ENCODE measurements around the gene AURKAIP1.

AURKAIP1 gene

GRCh38 chr1:1348420-1349255, 26.4 kb downstream of the AURKAIP1 start:
- in situ Hi-C loops (cut with MboI; ENCODE audit: low sequenced_read_pairs), result no loop called here

DNA sequence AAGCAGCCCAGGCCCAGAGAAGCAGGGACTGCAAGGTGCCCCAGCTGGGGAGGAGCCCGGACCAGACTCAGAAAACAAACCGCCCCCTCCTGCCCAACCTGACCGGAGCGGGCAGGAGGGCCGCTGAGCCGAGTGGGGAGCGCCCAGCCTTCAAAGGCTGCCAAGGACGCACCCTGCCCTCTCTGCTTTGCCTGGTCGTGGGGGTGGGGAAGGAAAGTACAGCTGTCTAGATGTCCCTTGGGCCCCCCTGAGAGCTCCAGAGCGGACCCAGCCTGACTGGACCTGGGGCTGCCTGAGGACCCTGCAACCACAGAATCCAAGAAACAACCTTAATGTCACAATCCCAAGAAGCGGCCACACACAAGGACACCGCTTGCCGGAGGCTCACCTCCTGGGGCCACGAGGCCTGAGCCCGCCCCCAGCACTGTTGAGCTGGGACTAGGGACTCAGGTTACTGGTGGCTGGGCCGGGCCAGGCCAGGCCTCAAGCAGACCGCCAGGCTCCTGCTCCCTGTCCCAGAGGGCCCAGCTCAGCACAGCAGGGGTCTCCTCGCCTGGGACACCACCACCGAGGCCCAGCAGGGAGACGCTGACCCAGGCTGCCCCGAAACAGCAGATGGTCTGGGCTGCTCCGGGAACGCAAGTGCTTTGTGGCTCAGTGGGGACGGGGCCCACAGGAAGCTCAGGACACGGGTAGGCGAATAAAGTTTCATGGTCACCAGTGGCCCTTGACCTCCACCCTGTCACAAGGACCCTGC, 27.2 kb downstream of the AURKAIP1 start:
- in situ Hi-C loops (cut with MboI; ENCODE audit: low sequenced_read_pairs), result no loop called here

GRCh38 chr1:1347026-1347595, 27.9 kb downstream of the AURKAIP1 start:
- in situ Hi-C loops (cut with MboI; ENCODE audit: low sequenced_read_pairs), result no loop called here

GRCh38 chr1:1346501-1346890, 28.5 kb downstream of the AURKAIP1 start:
- in situ Hi-C loops (cut with MboI; ENCODE audit: low sequenced_read_pairs), result no loop called here

DNA sequence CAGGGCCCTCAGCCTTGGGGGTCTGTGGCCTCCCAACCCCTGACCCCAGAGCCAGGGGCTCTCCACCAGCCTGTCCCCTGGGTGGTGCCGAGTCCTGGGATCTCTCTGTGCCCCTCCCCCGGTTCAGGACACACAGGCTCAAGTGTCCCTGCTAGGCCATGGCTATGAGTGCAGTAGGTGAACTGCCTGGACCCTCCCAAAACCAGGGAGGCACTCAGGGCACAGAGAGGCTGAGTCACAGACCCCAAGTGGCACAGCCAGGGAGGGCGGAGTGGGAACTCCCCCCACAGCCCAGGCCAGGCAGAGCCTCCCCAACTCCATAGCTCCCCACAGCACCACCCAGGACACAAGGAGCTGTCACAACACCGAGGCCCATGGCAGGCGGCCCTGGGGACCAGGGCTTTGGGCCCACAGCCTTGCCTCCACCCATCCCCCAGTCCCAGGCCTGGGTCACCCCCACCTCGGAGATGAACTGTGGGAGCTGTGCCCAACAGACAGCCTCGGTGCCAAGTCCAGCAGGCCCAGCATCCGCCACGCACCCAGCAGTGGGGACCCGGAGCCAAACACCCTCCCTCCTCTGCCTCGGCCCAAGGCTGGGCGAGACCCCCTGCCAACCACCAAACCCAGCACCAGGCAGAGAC, 29.0 kb downstream of the AURKAIP1 start:
- in situ Hi-C loops (cut with MboI; ENCODE audit: low sequenced_read_pairs), result no loop called here

DNA sequence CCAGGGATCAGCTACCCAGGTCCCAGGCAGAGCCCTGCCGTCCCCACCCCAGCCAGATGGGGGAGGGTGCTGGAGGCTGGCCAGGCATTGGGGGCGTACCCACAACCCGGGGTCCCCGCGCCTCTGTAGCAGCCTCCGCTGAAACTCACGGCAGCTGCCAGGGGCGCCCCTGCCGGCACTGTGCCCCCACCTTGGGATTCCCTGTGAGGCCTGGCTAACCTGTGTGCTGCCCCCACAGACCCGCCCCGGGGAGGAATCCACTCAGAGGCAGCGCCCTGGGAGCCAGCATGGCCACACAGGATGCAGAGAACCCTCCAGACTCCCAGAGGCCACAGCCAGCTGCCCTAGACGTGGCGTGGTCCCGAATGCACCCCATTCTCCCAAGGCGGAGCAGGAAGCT, 29.6 kb downstream of the AURKAIP1 start:
- in situ Hi-C loops (cut with MboI; ENCODE audit: low sequenced_read_pairs), result no loop called here

GRCh38 chr1:1344655-1345361, 30.2 kb downstream of the AURKAIP1 start:
- in situ Hi-C loops (cut with MboI; ENCODE audit: low sequenced_read_pairs), result no loop called here

DNA sequence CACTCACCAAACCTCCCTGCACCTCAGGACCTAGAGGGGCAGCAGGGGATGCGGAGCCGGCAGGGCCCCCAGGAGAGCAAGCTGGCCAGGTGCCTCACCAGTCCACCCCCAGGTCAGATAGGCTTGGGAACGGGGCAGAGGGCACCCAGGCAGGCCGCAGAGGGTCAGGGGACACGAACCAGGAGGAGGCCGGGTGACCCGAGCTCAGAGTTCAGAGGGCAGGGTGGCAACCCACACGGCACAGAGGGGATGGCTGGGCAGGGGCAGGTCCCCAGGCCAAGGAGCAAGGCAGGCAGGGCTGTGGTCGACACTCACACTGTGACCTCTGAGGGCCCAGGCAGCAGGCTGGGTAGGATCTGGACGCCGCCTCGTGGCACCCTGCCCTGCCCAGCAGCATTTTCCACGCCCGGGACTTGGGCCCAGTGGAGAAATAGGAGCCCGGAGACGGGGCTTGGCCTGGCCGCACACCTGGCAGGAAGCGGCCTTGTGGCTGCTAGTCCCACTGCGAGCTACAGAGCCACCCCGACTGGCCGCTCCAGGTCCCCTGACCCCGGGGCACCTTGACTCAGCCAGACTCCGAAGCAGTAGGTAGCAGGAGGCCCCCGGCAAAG, 31.1 kb downstream of the AURKAIP1 start:
- in situ Hi-C loops (cut with MboI; ENCODE audit: low sequenced_read_pairs), result no loop called here

DNA sequence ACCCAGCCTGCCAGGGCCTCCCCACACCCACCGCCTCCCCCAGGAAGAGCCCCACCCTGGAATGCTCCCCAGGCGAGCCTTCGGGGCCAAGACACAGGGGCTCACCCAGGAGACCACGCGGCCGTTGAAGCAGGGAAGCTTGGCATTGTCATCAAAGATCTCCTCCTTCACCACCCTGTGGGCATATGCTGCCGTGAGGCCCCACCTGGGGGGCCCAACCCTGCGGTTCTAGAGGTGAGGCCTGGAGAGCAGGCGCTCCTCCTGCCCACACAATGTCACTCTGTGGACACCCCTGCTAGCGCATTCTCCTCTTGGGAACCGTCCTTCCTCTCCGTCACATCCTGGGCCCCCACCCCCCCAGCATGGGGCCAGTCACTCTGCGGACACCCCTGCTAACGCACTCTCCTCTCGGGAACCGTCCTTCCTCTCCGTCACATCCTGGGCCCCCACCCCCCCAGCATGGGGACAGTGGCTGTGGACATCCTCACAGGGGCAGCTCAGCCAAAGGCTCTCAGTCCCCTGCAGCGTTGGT, 32.4 kb downstream of the AURKAIP1 start:
- in situ Hi-C loops (cut with MboI; ENCODE audit: low sequenced_read_pairs), result no loop called here

- in situ Hi-C loops (cut with MboI; ENCODE audit: low sequenced_read_pairs), result no loop called here
Observed at GRCh38 chr1:1342061-1342562, 32.9 kb downstream of the AURKAIP1 start.

GRCh38 chr1:1341549-1342021, 33.4 kb downstream of the AURKAIP1 start:
- in situ Hi-C loops (cut with MboI; ENCODE audit: low sequenced_read_pairs), result no loop called here

DNA sequence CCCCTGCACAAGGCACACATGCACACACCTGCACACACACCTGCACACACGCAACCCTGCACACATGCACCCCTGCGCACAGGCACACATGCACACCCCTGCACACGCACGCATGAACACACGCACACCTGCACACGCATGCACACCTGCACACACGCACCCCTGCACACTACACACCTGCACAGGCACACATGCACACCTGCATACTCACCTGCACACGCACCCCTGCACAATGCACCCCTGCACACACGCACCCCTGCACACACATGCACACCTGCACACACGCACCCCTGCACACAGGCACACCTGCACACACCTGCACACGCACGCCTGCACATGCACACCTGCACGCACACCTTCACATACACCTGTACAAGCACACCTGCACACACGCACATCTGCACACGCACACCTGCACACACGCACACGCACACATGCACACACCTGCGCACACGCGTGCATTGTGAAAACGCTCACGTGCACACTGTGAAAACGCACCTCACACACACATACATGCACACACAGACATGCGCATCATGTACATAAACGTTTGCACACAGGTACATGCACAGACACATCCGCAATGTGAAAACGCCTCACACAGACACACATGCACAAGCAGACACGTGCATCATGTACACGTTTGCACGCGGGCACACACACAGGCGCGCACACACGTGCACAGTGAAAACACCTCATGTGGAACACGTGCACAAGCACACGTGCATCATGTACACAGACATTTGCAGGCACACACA, 34.0 kb downstream of the AURKAIP1 start:
- in situ Hi-C loops (cut with MboI; ENCODE audit: low sequenced_read_pairs), result no loop called here

DNA sequence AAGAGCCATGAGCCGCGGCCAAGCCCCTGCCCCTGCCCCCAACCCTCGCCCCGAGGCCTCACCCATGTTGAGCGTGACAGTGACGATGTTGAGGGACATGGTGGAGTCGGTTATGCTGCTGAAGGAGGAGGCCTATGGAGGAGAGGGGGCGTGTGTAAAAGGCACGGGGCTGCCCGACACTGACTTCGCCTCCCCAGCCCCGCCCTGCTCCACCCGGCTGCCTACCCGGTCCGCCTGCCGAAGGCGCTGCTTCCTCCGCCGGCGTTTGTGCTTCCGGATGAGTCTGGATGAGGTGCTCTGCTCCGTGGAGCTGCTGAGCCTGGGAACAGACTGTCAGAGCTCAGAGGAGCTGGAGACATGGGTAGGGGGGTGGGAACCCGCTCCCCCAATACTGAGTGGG, 34.8 kb downstream of the AURKAIP1 start:
- in situ Hi-C loops (cut with MboI; ENCODE audit: low sequenced_read_pairs), result no loop called here

- in situ Hi-C loops (cut with MboI; ENCODE audit: low sequenced_read_pairs), result no loop called here
Observed at GRCh38 chr1:1338278-1338677, 36.7 kb downstream of the AURKAIP1 start.

- in situ Hi-C loops (cut with MboI; ENCODE audit: low sequenced_read_pairs), result no loop called here
Observed at GRCh38 chr1:1337793-1338147, 37.2 kb downstream of the AURKAIP1 start.

DNA sequence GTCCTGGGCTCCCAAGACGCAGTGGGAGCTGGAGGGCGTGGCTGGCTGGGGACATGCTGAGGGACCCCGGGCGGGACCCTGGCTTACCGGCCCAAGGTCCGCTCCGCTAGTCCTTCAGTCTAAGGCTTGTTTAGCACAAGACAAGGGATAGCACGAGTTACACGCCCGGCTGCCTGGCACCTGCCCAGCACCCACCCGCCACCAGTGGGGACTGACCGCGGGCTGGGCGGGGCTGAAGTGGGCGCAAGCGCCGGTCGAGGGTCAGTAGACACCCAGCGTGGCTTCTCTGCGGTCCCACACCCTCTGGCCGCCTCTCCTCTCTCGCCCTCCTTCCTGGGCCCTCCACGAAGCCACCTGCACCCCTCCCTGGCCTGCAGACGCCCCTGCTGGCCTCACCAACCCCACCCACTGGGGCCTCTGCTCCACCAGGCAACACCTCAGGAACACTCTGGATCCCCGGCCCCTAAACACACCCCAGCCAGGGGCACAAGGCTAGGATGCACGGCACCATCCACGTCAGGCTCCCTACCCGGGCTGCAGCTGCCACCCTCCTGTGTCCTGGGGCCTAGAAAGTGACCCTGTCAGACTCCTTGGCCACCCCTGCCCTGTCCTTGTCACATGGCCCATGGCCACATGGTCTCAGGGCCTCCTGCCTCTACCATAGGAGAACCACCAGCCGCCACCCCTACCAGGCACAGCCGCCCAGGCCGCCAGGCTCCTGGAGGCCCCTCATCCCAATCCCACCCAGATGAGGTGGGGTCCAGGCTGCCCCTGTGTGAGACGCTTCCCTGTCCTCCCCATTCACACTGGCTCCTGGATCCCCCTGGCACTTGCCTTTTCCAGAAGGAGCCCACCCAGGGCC, 37.8 kb downstream of the AURKAIP1 start:
- in situ Hi-C loops (cut with MboI; ENCODE audit: low sequenced_read_pairs), result no loop called here

DNA sequence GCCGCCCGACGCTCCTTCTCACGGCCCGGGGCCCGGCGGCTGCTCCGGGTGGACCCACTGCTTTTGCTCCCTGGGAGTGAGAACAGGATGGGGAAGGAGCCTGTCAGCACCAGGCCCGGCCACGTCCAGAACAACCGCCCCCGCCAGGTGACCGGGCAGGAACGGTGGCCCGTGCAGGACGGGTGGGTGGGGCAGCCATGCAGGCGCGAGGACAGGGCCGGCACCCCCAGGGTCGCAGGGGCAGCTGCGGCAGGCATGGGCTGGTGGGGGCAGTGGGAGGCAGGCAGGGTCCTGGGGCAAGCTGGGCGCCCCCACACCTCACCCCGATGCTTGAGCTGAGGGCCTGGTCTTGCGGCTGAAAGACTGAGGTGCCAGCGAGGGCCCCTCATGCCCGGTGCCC, 38.6 kb downstream of the AURKAIP1 start:
- in situ Hi-C loops (cut with MboI; ENCODE audit: low sequenced_read_pairs), result no loop called here

DNA sequence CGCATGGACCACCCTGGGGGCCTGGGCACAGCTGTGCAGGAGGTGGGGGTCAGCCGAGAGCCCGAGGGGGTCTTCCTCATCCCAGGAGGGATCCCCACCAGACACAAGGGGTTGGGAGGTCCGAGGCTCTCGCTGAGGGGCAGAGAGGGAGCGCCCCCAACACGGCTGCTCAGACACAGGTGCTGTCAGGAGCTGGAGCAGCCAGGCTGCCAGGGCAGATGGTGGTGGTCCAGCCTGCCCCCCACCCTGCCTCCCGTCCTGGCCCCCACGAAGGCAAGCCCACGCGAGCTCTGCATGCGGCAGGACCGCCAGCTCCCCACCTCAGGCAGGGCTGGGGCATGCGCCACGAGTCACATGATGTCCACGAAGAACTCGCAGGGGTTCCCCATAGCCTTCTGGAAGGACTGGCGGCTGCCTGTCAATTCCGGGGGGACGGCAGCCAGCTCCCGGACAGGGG, 39.2 kb downstream of the AURKAIP1 start:
- in situ Hi-C loops (cut with MboI; ENCODE audit: low sequenced_read_pairs), result no loop called here

Data from HL-60/S4 (cell line).